IPS-18a (cell line): ENCODE results near the gene TMEM26.

Source experiments
- H3K27ac ChIP-seq: one replicate; pipeline ENCODE4 v1.5.1; 2013; ENCODE audit warnings: low read length
- H3K27me3 ChIP-seq: one replicate; pipeline ENCODE4 v1.6.1; 2013; ENCODE audit warnings: mild to moderate bottlenecking, low read length; ENCODE audit not compliant: control insufficient read depth, insufficient read depth
- H3K36me3 ChIP-seq: one replicate; pipeline ENCODE4 v1.6.1; 2013; ENCODE audit warnings: low read depth, low read length; ENCODE audit not compliant: control insufficient read depth
- H3K4me1 ChIP-seq: one replicate; pipeline ENCODE4 v1.6.1; 2013; ENCODE audit warnings: low read depth, low read length; ENCODE audit not compliant: control insufficient read depth
- H3K4me3 ChIP-seq: one replicate; pipeline ENCODE4 v1.5.1; 2013; ENCODE audit warnings: low read length
- H3K9ac ChIP-seq: one replicate; pipeline ENCODE4 v1.6.1; 2013; ENCODE audit warnings: mild to moderate bottlenecking, low read length, moderate library complexity
- H3K9me3 ChIP-seq: one replicate; pipeline ENCODE4 v1.6.1; 2013; ENCODE audit warnings: low read depth, low read length; ENCODE audit not compliant: control insufficient read depth

Gene TMEM26

DNA sequence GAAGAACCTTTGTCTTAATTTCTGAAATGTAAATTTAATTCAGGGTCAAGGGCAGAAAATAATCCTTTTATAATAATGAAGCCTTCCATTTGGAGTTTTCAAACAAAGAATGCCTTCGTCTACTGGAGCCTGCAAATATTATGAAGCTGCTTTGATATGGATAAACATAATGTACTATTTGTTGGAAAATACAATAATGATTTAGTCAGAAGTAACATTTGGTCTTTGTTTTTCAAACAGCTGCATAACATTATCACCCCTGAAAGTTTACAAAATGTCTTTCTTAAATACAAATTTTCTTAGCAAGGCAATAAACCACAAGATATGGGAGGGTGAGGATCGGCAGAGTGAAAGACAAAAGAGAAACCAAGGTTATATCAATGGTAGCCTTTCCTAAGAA lies 41.5 kb downstream of the TMEM26 start:
- no peaks in the 10 kb centered on the region for H3K9me3 ChIP-seq
- no peak overlapping the region for H3K4me3 ChIP-seq
- H3K36me3 ChIP-seq: no peaks in the 10 kb centered on the region
- peaks cover 28% of the 10 kb centered on the region for H3K4me1 ChIP-seq
- H3K27ac ChIP-seq: no peak overlapping the region
- no peaks in the 10 kb centered on the region for H3K27me3 ChIP-seq
- H3K9ac ChIP-seq: no peak overlapping the region

DNA sequence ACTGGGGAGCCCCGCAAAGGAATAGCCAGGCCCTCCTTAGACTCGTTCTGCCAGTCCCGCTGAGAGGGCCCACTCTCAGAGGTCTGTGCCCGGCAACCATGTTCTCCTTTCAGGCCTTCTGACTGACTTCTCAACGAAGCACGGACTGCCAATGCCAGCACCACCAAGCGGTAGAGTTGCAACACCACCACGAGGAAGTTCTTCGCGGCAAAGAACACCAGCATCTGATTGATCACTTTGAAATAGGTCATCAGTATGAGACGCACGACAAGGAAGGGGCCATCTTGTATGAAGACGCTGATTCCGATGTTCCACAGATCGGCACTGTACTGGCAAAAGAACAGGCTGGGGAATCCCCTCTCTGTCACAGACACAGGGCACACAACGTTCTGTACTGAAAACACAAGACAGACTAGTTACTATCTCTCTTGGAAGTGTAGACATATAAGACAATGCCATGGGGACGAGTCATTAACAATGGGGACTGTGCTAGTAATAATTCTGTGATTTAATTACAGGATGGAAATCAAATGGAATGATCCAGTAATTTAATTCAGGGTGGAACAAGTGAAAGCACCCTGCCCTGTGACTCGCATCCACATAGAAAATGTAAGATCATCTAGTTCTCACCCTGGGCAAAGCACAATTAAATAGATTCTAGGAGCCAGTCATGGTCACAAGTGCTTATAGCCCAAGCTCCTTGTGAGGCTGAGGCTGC lies 42.7 kb downstream of the TMEM26 start:
- no peak overlapping the region for H3K27ac ChIP-seq
- peaks cover 28% of the 10 kb centered on the region for H3K4me1 ChIP-seq
- no peaks in the 10 kb centered on the region for H3K36me3 ChIP-seq

DNA sequence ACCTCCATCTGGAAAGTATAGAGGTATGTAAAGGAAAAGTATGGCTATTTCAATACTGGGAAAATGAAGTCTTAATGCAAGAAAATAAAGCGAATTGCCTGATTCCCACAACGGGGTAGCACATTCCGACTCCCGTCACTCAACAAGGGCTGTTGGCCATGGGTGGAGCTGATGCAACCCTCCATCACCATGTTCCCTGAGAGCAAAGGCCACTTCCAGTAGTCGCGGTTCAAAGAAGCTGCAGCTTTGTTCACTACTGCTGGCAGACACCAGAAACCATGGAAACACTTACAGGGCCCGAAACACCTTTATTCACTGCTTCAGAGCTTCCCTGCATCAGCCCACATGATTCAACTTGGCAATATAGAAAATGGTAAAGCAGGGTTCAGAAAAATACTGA lies 44.0 kb downstream of the TMEM26 start:
- H3K4me3 ChIP-seq: no peak overlapping the region
- no peak overlapping the region for H3K27ac ChIP-seq

More for the DNA sequence above, 42.7 kb downstream of the TMEM26 start:
- Histone ChIP-seq H3K4me3 (no peak overlapping the region), H3K9ac (no peak overlapping the region), H3K9me3 (no peaks in the 10 kb centered on the region), H3K27me3 (no peaks in the 10 kb centered on the region)

DNA sequence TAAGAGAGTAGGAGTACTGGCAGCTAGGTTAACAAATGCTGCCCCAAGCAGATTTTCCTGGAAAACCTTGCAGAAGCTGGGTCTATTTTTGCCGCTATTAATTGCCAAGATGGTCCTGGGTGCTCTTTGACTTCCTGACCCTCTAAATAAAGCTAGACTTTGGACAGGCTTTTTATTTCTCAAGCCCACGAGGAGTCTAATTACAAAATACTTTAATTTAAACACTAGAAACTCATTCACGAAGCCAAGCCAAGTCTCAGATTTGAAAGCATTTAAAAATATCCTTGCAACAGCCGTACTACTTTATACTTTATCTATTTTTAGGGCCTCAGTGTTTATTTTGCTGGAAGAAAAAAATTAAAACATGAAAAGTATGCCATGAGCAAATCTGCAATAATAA lies 45.1 kb downstream of the TMEM26 start:
- Histone ChIP-seq H3K9ac (no peak overlapping the region), H3K4me1 (peaks cover 20% of the 10 kb centered on the region), H3K4me3 (no peak overlapping the region), H3K27ac (no peak overlapping the region), H3K9me3 (no peaks in the 10 kb centered on the region), H3K27me3 (no peaks in the 10 kb centered on the region), H3K36me3 (no peaks in the 10 kb centered on the region)

More for the DNA sequence above, 44.0 kb downstream of the TMEM26 start:
- no peaks in the 10 kb centered on the region for H3K9me3 ChIP-seq
- H3K4me1 ChIP-seq: peaks cover 23% of the 10 kb centered on the region
- H3K27me3 ChIP-seq: no peaks in the 10 kb centered on the region
- H3K36me3 ChIP-seq: no peaks in the 10 kb centered on the region
- H3K9ac ChIP-seq: no peak overlapping the region

DNA sequence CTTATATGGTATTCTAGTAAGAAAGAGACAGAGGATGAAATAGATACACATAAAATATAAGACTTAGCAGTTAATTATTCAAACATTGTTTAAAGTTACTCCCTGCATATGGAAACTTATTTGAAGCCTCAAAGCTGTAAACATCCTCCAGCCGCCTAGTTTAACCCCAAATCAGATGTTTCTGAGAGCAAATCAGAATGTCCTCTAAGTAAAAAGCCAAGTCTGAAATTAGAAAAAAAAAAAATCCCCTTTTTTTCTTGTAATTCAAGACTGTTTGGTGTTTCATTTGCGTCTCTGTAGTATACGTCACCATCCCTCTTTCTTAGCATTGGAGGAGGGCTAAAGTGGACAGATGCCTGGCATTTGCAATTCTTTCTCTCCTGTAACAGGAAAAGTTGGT lies 46.4 kb downstream of the TMEM26 start:
- H3K4me1 ChIP-seq: peaks cover 20% of the 10 kb centered on the region

DNA sequence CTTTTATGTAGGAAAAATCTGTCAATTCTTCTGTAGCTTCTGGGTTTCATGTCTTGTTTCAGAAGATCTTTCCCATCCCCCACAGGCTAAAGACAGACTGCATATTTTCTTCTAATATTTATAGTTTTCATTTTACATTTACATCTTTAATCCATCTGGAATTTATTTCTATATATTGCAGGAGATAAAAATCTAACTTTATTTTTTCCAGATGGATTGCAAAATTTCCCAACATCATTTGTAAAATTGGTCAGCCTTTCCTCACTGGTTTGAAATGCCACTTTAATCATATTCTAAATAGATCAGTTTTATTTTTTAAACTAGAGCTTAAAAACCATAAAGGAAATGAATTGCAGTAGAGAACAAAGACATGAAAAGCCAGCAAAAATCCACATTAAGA lies 46.9 kb downstream of the TMEM26 start:
- no peaks in the 10 kb centered on the region for H3K36me3 ChIP-seq
- H3K9me3 ChIP-seq: no peaks in the 10 kb centered on the region
- no peak overlapping the region for H3K9ac ChIP-seq
- H3K4me3 ChIP-seq: no peak overlapping the region
- no peak overlapping the region for H3K27ac ChIP-seq
- peaks cover 20% of the 10 kb centered on the region for H3K4me1 ChIP-seq
- H3K27me3 ChIP-seq: no peaks in the 10 kb centered on the region

More for the DNA sequence above, 46.4 kb downstream of the TMEM26 start:
- no peaks in the 10 kb centered on the region for H3K9me3 ChIP-seq
- H3K9ac ChIP-seq: no peak overlapping the region
- no peak overlapping the region for H3K4me3 ChIP-seq
- no peaks in the 10 kb centered on the region for H3K36me3 ChIP-seq
- H3K27ac ChIP-seq: no peak overlapping the region
- H3K27me3 ChIP-seq: no peaks in the 10 kb centered on the region

DNA sequence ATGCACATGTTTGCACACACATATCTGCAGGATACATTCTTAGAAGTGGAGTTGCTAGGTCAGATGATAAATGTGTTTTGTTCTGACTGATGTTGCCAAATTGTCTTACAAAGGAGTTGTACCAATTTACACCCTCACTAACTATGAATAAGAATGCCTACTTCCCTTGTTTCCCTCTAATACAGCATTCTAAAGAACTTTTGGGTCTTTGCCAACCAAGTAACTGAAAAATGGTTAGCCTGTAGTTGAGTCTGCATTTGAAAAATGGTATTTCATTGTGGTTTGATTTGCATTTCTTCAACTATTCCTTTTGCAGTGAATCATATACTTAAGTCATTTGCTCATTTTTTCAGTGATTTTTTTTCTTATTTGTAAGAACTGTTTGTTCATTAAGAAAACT lies 48.4 kb downstream of the TMEM26 start:
- no peak overlapping the region for H3K27ac ChIP-seq
- H3K27me3 ChIP-seq: no peaks in the 10 kb centered on the region
- H3K9me3 ChIP-seq: no peaks in the 10 kb centered on the region
- H3K9ac ChIP-seq: no peak overlapping the region
- no peaks in the 10 kb centered on the region for H3K36me3 ChIP-seq
- H3K4me3 ChIP-seq: no peak overlapping the region
- peaks cover 20% of the 10 kb centered on the region for H3K4me1 ChIP-seq

DNA sequence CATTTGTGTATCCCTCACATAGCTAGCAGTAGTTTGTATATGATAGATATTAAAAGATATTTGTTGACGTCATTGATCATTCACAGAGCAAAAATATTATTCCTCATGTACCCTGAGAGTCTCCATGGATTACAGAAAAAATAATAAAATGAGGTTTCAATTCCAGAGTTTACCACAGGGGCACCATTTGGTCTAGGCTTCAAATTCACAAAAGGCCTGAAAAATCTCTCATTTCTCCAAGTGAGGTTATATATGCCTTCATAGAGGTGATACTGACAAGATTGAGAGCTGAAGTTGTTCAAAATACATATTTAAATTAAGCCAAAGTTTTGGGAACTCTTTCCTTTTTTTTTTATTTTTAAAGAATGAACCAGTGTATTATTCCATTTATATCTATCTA lies 52.7 kb downstream of the TMEM26 start:
- Histone ChIP-seq H3K36me3 (no peaks in the 10 kb centered on the region), H3K9me3 (no peaks in the 10 kb centered on the region)

DNA sequence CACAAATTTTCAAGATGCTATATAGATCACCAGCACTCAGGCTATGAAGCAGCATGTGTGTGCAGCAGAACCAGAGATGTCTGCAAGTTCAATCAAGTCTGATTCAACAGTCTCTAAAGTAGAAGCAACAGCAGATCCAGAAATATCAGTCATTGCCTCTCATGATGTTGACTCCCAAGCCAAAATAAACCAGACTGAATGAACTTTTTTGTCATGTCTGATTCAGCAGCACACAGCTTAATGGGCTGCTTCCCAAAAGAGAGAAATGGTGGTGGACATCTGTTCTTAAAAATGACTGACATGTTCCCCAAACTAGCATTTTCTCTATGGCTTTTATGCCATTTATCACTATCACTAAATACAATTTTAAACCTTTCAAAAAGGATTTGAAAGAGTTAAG lies 53.8 kb downstream of the TMEM26 start:
- H3K9me3 ChIP-seq: no peaks in the 10 kb centered on the region
- no peak overlapping the region for H3K27ac ChIP-seq
- no peak overlapping the region for H3K4me3 ChIP-seq
- no peak overlapping the region for H3K9ac ChIP-seq
- H3K27me3 ChIP-seq: no peaks in the 10 kb centered on the region
- H3K4me1 ChIP-seq: peaks cover 2% of the 10 kb centered on the region
- no peaks in the 10 kb centered on the region for H3K36me3 ChIP-seq

More for the DNA sequence above, 52.7 kb downstream of the TMEM26 start:
- H3K9ac ChIP-seq: no peak overlapping the region
- H3K4me3 ChIP-seq: no peak overlapping the region
- H3K27ac ChIP-seq: no peak overlapping the region
- H3K27me3 ChIP-seq: no peaks in the 10 kb centered on the region
- H3K4me1 ChIP-seq: peaks cover 8% of the 10 kb centered on the region

DNA sequence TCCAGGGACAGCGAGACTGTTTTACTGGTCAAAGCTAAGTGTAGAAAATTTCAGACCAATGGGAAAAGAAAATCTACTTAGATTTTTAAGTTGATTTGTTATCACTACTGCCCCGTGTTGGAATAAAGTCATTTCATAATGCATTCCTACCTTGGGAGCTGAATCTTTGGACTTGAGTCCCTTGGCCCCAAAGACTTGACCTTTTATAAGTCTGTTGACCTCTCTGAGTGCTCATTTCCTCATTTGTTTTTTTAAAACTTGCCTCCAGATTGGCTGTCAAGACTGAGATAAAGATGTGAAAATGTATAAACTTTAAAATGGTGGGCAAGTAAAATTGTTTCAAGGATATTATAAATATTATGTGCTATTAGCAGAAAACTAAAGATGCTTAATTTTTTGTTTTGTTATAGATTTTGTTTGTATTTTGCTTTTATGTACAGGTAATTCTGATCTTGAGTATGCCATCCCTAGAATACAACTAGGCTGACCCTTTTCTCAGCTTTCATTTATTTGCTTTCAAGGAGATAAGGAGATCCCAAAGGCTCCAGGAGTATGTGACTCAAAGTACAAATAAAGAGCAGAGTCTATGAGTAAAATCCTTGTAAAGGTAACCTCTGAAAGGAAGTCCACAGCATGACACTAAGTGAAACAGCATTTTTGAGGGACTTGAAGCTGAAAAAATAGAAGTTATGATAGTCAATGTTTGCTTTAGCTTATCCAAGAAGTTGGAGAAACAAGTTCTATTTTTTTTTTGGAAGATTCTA lies 54.6 kb downstream of the TMEM26 start:
- H3K9ac ChIP-seq: no peak overlapping the region
- no peaks in the 10 kb centered on the region for H3K27me3 ChIP-seq
- H3K9me3 ChIP-seq: no peaks in the 10 kb centered on the region
- no peaks in the 10 kb centered on the region for H3K4me1 ChIP-seq
- H3K36me3 ChIP-seq: no peaks in the 10 kb centered on the region
- H3K27ac ChIP-seq: no peak overlapping the region
- H3K4me3 ChIP-seq: no peak overlapping the region

DNA sequence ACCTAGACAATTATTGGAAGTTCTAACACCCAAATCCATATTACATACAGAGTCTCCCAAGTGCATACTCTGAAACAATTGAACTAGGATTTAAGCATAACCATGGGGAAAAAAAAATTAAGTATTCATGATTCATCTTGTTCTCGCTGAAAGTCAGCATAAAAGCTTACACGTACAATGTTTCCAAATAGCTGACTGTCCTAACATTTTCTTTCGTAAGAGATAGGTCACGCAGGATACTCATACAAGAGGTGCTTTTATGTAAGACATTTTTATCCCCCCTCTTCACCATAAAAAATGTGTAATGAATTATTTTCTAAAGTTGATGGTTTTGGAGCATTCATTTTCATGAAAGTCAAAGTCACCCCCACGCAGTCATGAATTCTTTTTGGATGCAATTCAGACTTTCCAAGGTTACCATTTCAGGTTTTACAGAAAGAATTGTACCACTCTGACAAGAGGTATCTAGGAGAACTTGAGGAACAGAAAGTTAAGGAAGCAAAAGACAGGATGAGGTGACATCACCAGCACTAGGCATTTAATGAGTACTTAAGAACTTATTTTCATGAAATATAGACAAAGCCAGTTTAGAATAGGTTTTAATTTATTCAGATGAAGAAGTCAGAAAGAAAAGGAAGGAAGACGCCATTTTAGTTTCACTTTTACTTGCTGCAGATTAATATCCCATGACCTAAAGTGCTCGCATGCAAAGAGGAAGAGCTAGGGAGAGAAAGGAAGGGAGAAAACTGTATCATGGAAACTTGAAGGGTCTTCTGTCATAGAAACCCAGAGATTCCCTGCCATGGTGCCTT lies 55.8 kb downstream of the TMEM26 start:
- Histone ChIP-seq H3K9ac (no peak overlapping the region), H3K36me3 (no peaks in the 10 kb centered on the region), H3K27me3 (no peaks in the 10 kb centered on the region), H3K27ac (no peak overlapping the region), H3K4me1 (no peaks in the 10 kb centered on the region), H3K9me3 (no peaks in the 10 kb centered on the region), H3K4me3 (no peak overlapping the region)
